K562 (cell line): ENCODE data around the gene PRPF39. TPM values are rescaled to one million over a fixed set of nuclear protein-coding genes. Genes with fewer than 3 reads are reported as not detected.

Experiments
- ATAC-seq: fragments of 200-7000 bp; cut with Tn5 transposase; 3 replicates; pipeline ENCODE4 v1.9.1; 2020; ENCODE audit warnings: moderate library complexity
- BruUV-seq: library from RNA; stranded (reverse); fragments of 400-500 nt; replicated peaks from 2 replicates; lab custom pipeline; 2021; lab: Mats Ljungman, UMichigan
- CTCF ChIA-PET: fragments of 300-600 bp; formaldehyde crosslinking; extraction: SDS; loops from one replicate; lab custom pipeline; 2021; ENCODE audit warnings: low intra/inter-chr PET ratio; lab: Yijun Ruan, JAX
- POLR2A ChIA-PET: fragments of 300-600, 350-650 bp; sonication (Branson Sonifier 250); formaldehyde crosslinking; extraction: SDS; loops from one replicate; lab custom pipeline; 2021; ENCODE audit warnings: antibody characterized with exemption, inconsistent platforms; lab: Yijun Ruan, JAX
- DNase-seq, 4 experiments: peaks; one replicate each; pipeline versions ENCODE4 v3.0.0 to v3.0.0-alpha.2; 2011 to 2018; ENCODE audit warnings: low spot score in 3 of 4, mixed read lengths in 3 of 4; ENCODE audit errors: extremely low read depth in 1 of 4
- FAIRE-seq: peaks from 2 replicates; lab custom pipeline; 2011; peaks lifted over from hg19 to GRCh38; lab: Jason Lieb, UNC
- H2AFZ ChIP-seq: 2 replicates; pipeline ENCODE4 v1.6.0; 2011; ENCODE audit warnings: low read depth, low read length, control low read depth, inconsistent platforms
- H3K27ac ChIP-seq: fragments of 200-600 bp; 3 replicates; pipeline ENCODE4 v1.8.0; 2011; ENCODE audit warnings: low read depth, mild to moderate bottlenecking, control low read depth, inconsistent platforms, low read length, moderate library complexity, mixed read lengths; ENCODE audit errors: extremely low read depth
- H3K27me3 ChIP-seq, 2 experiments: fragments of 300-600 bp in 1 of 2; 2 replicates in 1 of 2; 3 replicates in 1 of 2; pipeline versions ENCODE4 v1.6.0 to v1.8.0; 2011; ENCODE audit warnings: inconsistent platforms in 2 of 2, low read length in 2 of 2, mild to moderate bottlenecking in 1 of 2, mixed read lengths in 1 of 2, moderate library complexity in 1 of 2; ENCODE audit not compliant: control insufficient read depth in 2 of 2, insufficient read depth in 2 of 2
- H3K36me3 ChIP-seq: fragments of 300-600 bp; 3 replicates; pipeline ENCODE4 v1.8.0; 2011; ENCODE audit warnings: mild to moderate bottlenecking, low read length, inconsistent platforms; ENCODE audit not compliant: control insufficient read depth, insufficient read depth
- H3K4me1 ChIP-seq, 2 experiments: fragments of 200-600 bp in 1 of 2; replicated peaks in 1 of 2; 2 replicates in 1 of 2; 3 replicates in 1 of 2; pipeline versions ENCODE4 v1.5.1 to v1.8.0; 2011; ENCODE audit warnings: inconsistent platforms in 2 of 2, low read length in 2 of 2, mild to moderate bottlenecking in 1 of 2, mixed read lengths in 1 of 2, moderate library complexity in 1 of 2; ENCODE audit not compliant: control insufficient read depth in 2 of 2, insufficient read depth in 2 of 2
- H3K4me2 ChIP-seq: 2 replicates; pipeline ENCODE4 v1.6.1; 2011; ENCODE audit warnings: low read length, control low read depth, inconsistent platforms, mixed read lengths; ENCODE audit not compliant: insufficient read depth
- H3K4me3 ChIP-seq: fragments of 200-600 bp; sonication (generic), shearing (Covaris generic); 2 replicates; pipeline ENCODE4 v1.5.1; 2016; ENCODE audit warnings: control low read depth, inconsistent platforms
- H3K79me2 ChIP-seq: fragments of 200-600 bp; 3 replicates; pipeline ENCODE4 v1.8.0; 2011; ENCODE audit warnings: low read length, inconsistent platforms; ENCODE audit not compliant: control insufficient read depth, insufficient read depth
- H3K9ac ChIP-seq, 2 experiments: 2 replicates each; pipeline versions ENCODE4 v1.6.0 to v1.6.1; 2011; ENCODE audit warnings: low read depth in 2 of 2, low read length in 2 of 2, control low read depth in 1 of 2, inconsistent platforms in 1 of 2, mild to moderate bottlenecking in 1 of 2, mixed read lengths in 1 of 2; ENCODE audit not compliant: insufficient read depth in 1 of 2
- H3K9me1 ChIP-seq: one replicate; pipeline ENCODE4 v1.6.0; 2011; ENCODE audit warnings: inconsistent platforms, mild to moderate bottlenecking, low read length, moderate library complexity; ENCODE audit not compliant: control insufficient read depth, insufficient read depth
- H3K9me3 ChIP-seq: replicated peaks from 2 replicates; pipeline ENCODE4 v1.5.1; 2011; ENCODE audit warnings: low read depth, low read length, inconsistent platforms; ENCODE audit not compliant: control insufficient read depth, insufficient read depth
- H4K20me1 ChIP-seq: replicated peaks from 2 replicates; pipeline ENCODE4 v1.6.1; 2011; ENCODE audit warnings: low read length, inconsistent platforms, mixed read lengths; ENCODE audit not compliant: control insufficient read depth, insufficient read depth
- GTF2A2 ChIP-seq: IDR thresholded peaks from 2 replicates; pipeline ENCODE4 v1.6.1; 2016; ENCODE audit warnings: mild to moderate bottlenecking, missing genetic modification characterization, missing compliant biosample characterization
- HLTF ChIP-seq: fragments of 450-650 bp; IDR thresholded peaks from 2 replicates; pipeline ENCODE4 v1.6.1; 2016
- KDM2B ChIP-seq: fragments of 250-450 bp; sonication (Bioruptor Pico); IDR thresholded peaks from 2 replicates; pipeline ENCODE4 v1.8.0; 2021; ENCODE audit warnings: mild to moderate bottlenecking, moderate library complexity
- NONO ChIP-seq, 2 experiments: fragments of 200-400 bp in 1 of 2; fragments of 450-650 bp in 1 of 2; formaldehyde crosslinking in 1 of 2; IDR thresholded peaks; 2 replicates each; pipeline ENCODE4 v1.6.1; 2017; ENCODE audit warnings: low read depth in 2 of 2, mild to moderate bottlenecking in 2 of 2, moderate library complexity in 2 of 2, low read length in 1 of 2
- RFX7 ChIP-seq: fragments of 250-450 bp; sonication (Bioruptor Pico); IDR thresholded peaks from 2 replicates; pipeline ENCODE4 v1.5.1; 2021; ENCODE audit warnings: mild to moderate bottlenecking
- SMARCC2 ChIP-seq: fragments of 450-650 bp; IDR thresholded peaks from 2 replicates; pipeline ENCODE4 v1.6.1; 2017; ENCODE audit warnings: antibody characterized with exemption, moderate library complexity, mild to moderate bottlenecking, low read depth
- SOX6 ChIP-seq: fragments of 450-650 bp; IDR thresholded peaks from 2 replicates; pipeline ENCODE4 v1.6.1; 2014; ENCODE audit warnings: mild to moderate bottlenecking
- TBP ChIP-seq: optimal IDR thresholded peaks from 2 replicates; pipeline ENCODE3; 2011; ENCODE audit warnings: low read depth, low read length, improper control_type of control experiment
- TCF7L2 ChIP-seq: fragments of 150-350 bp; IDR thresholded peaks from 2 replicates; pipeline ENCODE4 v1.6.1; 2016; ENCODE audit warnings: low read depth, mild to moderate bottlenecking, low read length, moderate library complexity
- ZKSCAN1 ChIP-seq: fragments of 150-350 bp; IDR thresholded peaks from 2 replicates; pipeline ENCODE4 v1.6.1; 2016; ENCODE audit warnings: low read depth, low read length
- ZNF57 ChIP-seq: fragments of 450-650 bp; formaldehyde crosslinking; IDR thresholded peaks from 2 replicates; pipeline ENCODE4 v1.4.0; 2020; ENCODE audit warnings: mild to moderate bottlenecking, moderate library complexity
- ZNF766 ChIP-seq: fragments of 200-800 bp; sonication (Bioruptor generic); conservative IDR thresholded peaks from 2 replicates; pipeline ENCODE4 v1.6.1; 2016; ENCODE audit warnings: missing genetic modification characterization, missing compliant biosample characterization
- WGBS: fragments of 100-300 bp; shearing (Covaris generic); methylation state at CpG from one replicate; pipeline ENCODE4 v1.1.6; 2016; ENCODE audit warnings: low coverage, mixed read lengths; ENCODE audit not compliant: insufficient coverage; ENCODE audit errors: missing lambda C conversion rate; 5-methylcytosine and 5-hydroxymethylcytosine counted together
- in situ Hi-C: fragments of 300-500 bp; cut with MboI; formaldehyde crosslinking; loops from 4 replicates; pipeline ENCODE4 v1.15.0; 2018; ENCODE audit warnings: inconsistent platforms, mixed read lengths
- intact Hi-C: fragments of 100-400 bp; cut with micrococcal nuclease; formaldehyde crosslinking; loops from 2 replicates; pipeline ENCODE4 v1.14.2; 2022
- polyA plus RNA-seq, 8 experiments: library from polyadenylated mRNA; depleted of rRNA in 4 of 8; stranded (reverse) in 5 of 8; unstranded in 3 of 8; fragments of >200 nt; fragmentation: Nextera tagmentation in 2 of 8; fragmentation: Illumina TruSeq in 1 of 8; extraction: Ambion mirVana in 2 of 8; extraction: Trizol in 1 of 8; gene quantifications; 2 replicates each; pipeline versions ENCODE4 v1.2.1 to v1.2.3, GENCODE V29; 2011 to 2014; ENCODE audit warnings: inconsistent platforms in 1 of 8, missing spikeins in 1 of 8
- total RNA-seq, 7 experiments: library from RNA; depleted of rRNA in 6 of 7; stranded (reverse); fragments of >200 nt in 6 of 7; fragmentation: Illumina TruSeq in 2 of 7; extraction: Trizol in 2 of 7; gene quantifications; 2 replicates each; pipeline versions ENCODE4 v1.2.1 to v1.2.3, GENCODE V29; 2011 to 2021; ENCODE audit warnings: low replicate concordance in 1 of 7
- TF ChIP-seq, protein P1 (sequence below): IDR thresholded peaks from 2 replicates; pipeline ENCODE4 v1.6.1; 2011; ENCODE audit not compliant: insufficient read length; ENCODE audit errors: extremely low read depth
- TF ChIP-seq, protein P2 (sequence below): fragments of 450-650 bp; formaldehyde crosslinking; conservative IDR thresholded peaks from 2 replicates; pipeline ENCODE4 v1.4.0; 2022; ENCODE audit warnings: mild to moderate bottlenecking, missing genetic modification characterization
- TF ChIP-seq, protein P3 (sequence below), 3 experiments: IDR thresholded peaks in 2 of 3; conservative IDR thresholded peaks in 1 of 3; 2 replicates each; pipeline ENCODE4 v1.5.1; 2011 to 2012; ENCODE audit warnings: low read length in 3 of 3, mild to moderate bottlenecking in 3 of 3, control low read depth in 2 of 3, improper control_type of control experiment in 1 of 3, inconsistent platforms in 1 of 3, low read depth in 1 of 3, mixed read lengths in 1 of 3, moderate library complexity in 1 of 3; ENCODE audit not compliant: insufficient read depth in 2 of 3
- TF ChIP-seq, protein P4 (sequence below): fragments of 450-650 bp; formaldehyde crosslinking; IDR thresholded peaks from 2 replicates; pipeline ENCODE4 v1.4.0; 2022; ENCODE audit warnings: missing genetic modification characterization

Gene PRPF39
- total and polyA plus RNA-seq, 9 of the 15 experiments (the other 6 are each of a cell fraction or from before 2014, with no cell fraction given): 13.3 to 50.4 (median 24.8) TPM

DNA sequence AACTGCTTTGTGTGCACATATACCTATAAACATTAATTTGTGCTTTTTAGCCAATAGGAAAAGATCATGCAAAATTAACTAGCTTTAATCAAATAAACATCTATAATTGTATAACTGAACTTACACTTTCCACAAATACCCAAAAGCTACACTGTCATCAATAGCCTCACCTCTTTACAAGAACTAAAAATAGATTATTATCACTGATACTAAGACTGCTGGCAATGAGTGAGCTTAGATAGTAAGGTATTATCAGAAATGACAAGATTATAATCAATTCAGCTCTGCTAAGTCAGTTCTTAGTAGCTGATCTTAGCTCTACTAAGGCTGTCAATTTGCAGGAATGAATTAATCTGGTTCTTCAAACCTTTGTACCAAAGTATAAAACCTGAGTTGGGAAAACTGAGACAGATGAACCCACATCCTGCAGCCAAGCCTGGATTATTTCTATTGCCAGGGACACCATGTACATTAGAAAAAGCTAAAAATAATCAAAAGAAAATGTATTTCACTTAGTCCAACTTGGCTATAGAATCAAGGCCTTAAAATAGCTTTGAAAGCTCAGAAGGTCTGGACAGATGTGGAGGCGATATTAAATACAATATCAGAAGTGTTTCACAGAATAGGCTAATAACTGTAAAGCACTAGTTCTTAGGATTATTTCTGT is 45.2 kb downstream of the PRPF39 start:
- H3K4me2 ChIP-seq: no peak overlapping the region
- H3K36me3 ChIP-seq: peaks cover 28% of the 10 kb centered on the region; the same call in 2 of the 3 replicates
- H3K27ac ChIP-seq: no peak overlapping the region
- H3K79me2 ChIP-seq: peaks cover 34% of the 10 kb centered on the region
- FAIRE-seq: no peak
- CTCF ChIA-PET: no interaction called here
- no peaks in the 10 kb centered on the region; a peak in 2 of 5 replicates for H3K4me1 ChIP-seq
- no TSS peak for BruUV-seq
- in situ Hi-C loops: no loop called here
- POLR2A ChIA-PET: interaction anchor here (0.9 to 2.2 kb wide), 2 partner anchors 31 to 33 kb away, joined by 3 to 6 read pairs; no protein-coding TSS in a partner anchor
- no peak overlapping the region for H3K4me3 ChIP-seq
- no peak for DNase-seq
- 92% methylated on average over 1 of the region's 1 CpG for WGBS
- no peaks in the 10 kb centered on the region for H3K9me1 ChIP-seq
- H3K9me3 ChIP-seq: no peaks in the 10 kb centered on the region
- ATAC-seq: no peak
- intact Hi-C loops: no loop called here
- no peak overlapping the region for H2AFZ ChIP-seq
- H3K9ac ChIP-seq: no peak overlapping the region
- H4K20me1 ChIP-seq: no peaks in the 10 kb centered on the region
- H3K27me3 ChIP-seq: no peaks in the 10 kb centered on the region
- TF ChIP-seq TBP (no peak), SOX6 (no peak), TCF7L2 (no peak), SMARCC2 (no peak), RFX7 (CRISPR knock-in tag) (no peak), GTF2A2 (no peak), KDM2B (CRISPR knock-in tag) (no peak), ZNF57 (CRISPR knock-in tag) (no peak), ZKSCAN1 (no peak), NONO (IDR thresholded peaks at IDR 0.05; ENCODE audit: low read depth in 2 of 2, low read length in 1 of 2) (no peak), HLTF (no peak), ZNF766 (CRISPR knock-in tag) (no peak)
- TF ChIP-seq, protein P1, sequence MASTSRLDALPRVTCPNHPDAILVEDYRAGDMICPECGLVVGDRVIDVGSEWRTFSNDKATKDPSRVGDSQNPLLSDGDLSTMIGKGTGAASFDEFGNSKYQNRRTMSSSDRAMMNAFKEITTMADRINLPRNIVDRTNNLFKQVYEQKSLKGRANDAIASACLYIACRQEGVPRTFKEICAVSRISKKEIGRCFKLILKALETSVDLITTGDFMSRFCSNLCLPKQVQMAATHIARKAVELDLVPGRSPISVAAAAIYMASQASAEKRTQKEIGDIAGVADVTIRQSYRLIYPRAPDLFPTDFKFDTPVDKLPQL: no peak
- TF ChIP-seq, protein P2, sequence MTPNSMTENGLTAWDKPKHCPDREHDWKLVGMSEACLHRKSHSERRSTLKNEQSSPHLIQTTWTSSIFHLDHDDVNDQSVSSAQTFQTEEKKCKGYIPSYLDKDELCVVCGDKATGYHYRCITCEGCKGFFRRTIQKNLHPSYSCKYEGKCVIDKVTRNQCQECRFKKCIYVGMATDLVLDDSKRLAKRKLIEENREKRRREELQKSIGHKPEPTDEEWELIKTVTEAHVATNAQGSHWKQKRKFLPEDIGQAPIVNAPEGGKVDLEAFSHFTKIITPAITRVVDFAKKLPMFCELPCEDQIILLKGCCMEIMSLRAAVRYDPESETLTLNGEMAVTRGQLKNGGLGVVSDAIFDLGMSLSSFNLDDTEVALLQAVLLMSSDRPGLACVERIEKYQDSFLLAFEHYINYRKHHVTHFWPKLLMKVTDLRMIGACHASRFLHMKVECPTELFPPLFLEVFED (CRISPR knock-in tag): no peak
- TF ChIP-seq, protein P3, sequence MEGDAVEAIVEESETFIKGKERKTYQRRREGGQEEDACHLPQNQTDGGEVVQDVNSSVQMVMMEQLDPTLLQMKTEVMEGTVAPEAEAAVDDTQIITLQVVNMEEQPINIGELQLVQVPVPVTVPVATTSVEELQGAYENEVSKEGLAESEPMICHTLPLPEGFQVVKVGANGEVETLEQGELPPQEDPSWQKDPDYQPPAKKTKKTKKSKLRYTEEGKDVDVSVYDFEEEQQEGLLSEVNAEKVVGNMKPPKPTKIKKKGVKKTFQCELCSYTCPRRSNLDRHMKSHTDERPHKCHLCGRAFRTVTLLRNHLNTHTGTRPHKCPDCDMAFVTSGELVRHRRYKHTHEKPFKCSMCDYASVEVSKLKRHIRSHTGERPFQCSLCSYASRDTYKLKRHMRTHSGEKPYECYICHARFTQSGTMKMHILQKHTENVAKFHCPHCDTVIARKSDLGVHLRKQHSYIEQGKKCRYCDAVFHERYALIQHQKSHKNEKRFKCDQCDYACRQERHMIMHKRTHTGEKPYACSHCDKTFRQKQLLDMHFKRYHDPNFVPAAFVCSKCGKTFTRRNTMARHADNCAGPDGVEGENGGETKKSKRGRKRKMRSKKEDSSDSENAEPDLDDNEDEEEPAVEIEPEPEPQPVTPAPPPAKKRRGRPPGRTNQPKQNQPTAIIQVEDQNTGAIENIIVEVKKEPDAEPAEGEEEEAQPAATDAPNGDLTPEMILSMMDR (IDR thresholded peaks at IDR 0.05 in 2 of 3, conservative IDR thresholded peaks at IDR 0.05 in 1 of 3; ENCODE audit: insufficient read depth in 2 of 3, low read depth in 1 of 3, low read length in 3 of 3): no peak
- TF ChIP-seq, protein P4, sequence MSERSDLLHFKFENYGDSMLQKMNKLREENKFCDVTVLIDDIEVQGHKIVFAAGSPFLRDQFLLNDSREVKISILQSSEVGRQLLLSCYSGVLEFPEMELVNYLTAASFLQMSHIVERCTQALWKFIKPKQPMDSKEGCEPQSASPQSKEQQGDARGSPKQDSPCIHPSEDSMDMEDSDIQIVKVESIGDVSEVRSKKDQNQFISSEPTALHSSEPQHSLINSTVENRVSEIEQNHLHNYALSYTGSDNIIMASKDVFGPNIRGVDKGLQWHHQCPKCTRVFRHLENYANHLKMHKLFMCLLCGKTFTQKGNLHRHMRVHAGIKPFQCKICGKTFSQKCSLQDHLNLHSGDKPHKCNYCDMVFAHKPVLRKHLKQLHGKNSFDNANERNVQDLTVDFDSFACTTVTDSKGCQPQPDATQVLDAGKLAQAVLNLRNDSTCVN (CRISPR knock-in tag): no peak
